Measurements from ENCODE around the gene KIF25.

GRCh38 chr6:168031411-168031971, 34.0 kb downstream of the KIF25 start:
- TF ChIP-seq CTCF (IDR thresholded peaks at IDR 0.05): no peak
- no peak for TF ChIP-seq POLR2AphosphoS5 (IDR thresholded peaks at IDR 0.05)
- TF ChIP-seq POLR2A (IDR thresholded peaks at IDR 0.05): no peak
- no peak for TF ChIP-seq EP300 (IDR thresholded peaks at IDR 0.05)
